GM12891 (cell line): ENCODE data around the gene KNDC1.

Experiments used
- POLR2A ChIP-seq: IDR thresholded peaks from 2 replicates; pipeline ENCODE4 v1.6.1; 2011; ENCODE audit warnings: low read depth, low read length, control low read depth
- POLR2AphosphoS5 ChIP-seq: IDR thresholded peaks from 2 replicates; pipeline ENCODE4 v1.6.1; 2011; ENCODE audit warnings: low read depth, low read length, control low read depth
- POU2F2 ChIP-seq: IDR thresholded peaks from 2 replicates; pipeline ENCODE4 v1.6.1; 2011; ENCODE audit warnings: low read depth, mild to moderate bottlenecking, control low read depth, low read length, moderate library complexity
- SPI1 ChIP-seq: IDR thresholded peaks from 2 replicates; pipeline ENCODE4 v1.6.1; 2011; ENCODE audit warnings: low read depth, low read length, control low read depth
- TAF1 ChIP-seq: IDR thresholded peaks from 2 replicates; pipeline ENCODE4 v1.6.1; 2011; ENCODE audit warnings: low read depth, low read length, control low read depth

GRCh38 chr10:133140417-133141143, 19.4 kb upstream of the KNDC1 start:
- TF ChIP-seq TAF1 (no peak), POLR2AphosphoS5 (no peak), POLR2A (no peak), POU2F2 (no peak), SPI1 (no peak)
